ENCODE measurements around the gene BMP2K. TPM values are rescaled to one million over a fixed set of nuclear protein-coding genes. Genes with fewer than 3 reads are reported as not detected.

Gene BMP2K
- total RNA-seq, 2 donors from 2014 or later: 43.6 to 52.6 TPM

- no peaks in the 10 kb centered on the region for H3K36me3 ChIP-seq
- no peak for TF ChIP-seq CTCF (IDR thresholded peaks at IDR 0.05)
- no peak overlapping the region for H3K4me3 ChIP-seq
- no peaks in the 10 kb centered on the region for H3K9me3 ChIP-seq
- H3K27me3 ChIP-seq: no peaks in the 10 kb centered on the region
- H3K27ac ChIP-seq: no peak overlapping the region
- no peak for DNase-seq (ENCODE audit: low spot score)
- no peaks in the 10 kb centered on the region for H3K4me1 ChIP-seq
Observed at GRCh38 chr4:78953231-78953630, 177.1 kb downstream of the BMP2K start.

GRCh38 chr4:78953769-78954666 is 177.9 kb downstream of the BMP2K start:
- Histone ChIP-seq H3K4me1 (no peaks in the 10 kb centered on the region), H3K9me3 (no peaks in the 10 kb centered on the region), H3K36me3 (no peaks in the 10 kb centered on the region), H3K27ac (no peak overlapping the region), H3K4me3 (no peak overlapping the region), H3K27me3 (no peaks in the 10 kb centered on the region)
- DNase-seq (ENCODE audit: low spot score): no peak
- peak in 1 of 2 donors; percentile 64 for TF ChIP-seq CTCF (IDR thresholded peaks at IDR 0.05)

- Histone ChIP-seq H3K9me3 (no peaks in the 10 kb centered on the region), H3K4me3 (no peak overlapping the region), H3K36me3 (no peaks in the 10 kb centered on the region), H3K27me3 (no peaks in the 10 kb centered on the region), H3K27ac (no peak overlapping the region), H3K4me1 (no peaks in the 10 kb centered on the region)
- TF ChIP-seq CTCF (IDR thresholded peaks at IDR 0.05): no peak
- no peak for DNase-seq (ENCODE audit: low spot score)
Observed at GRCh38 chr4:78956975-78957374, 180.8 kb downstream of the BMP2K start.

DNA sequence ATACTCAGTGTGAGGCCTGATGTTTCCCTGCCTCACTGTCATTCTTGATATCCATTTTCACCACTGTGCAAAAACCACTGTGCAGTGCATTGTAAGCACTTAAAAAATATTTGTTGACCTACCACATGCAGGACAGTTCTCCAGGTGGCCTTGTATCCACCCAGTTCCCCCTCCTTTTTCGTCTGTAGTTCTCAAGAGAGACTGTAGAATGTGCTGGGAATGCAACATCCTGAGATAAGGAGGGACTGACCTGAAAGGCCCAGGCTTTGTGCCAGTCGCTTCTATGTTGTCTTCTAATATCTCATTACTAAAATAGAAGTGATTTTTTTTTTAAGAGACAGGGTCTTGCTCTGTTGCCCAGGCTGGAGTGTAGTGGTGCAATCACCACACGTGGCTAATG is 184.8 kb downstream of the BMP2K start:
- Histone ChIP-seq H3K27me3 (no peaks in the 10 kb centered on the region), H3K4me1 (no peaks in the 10 kb centered on the region), H3K27ac (no peak overlapping the region), H3K9me3 (no peaks in the 10 kb centered on the region), H3K36me3 (no peaks in the 10 kb centered on the region), H3K4me3 (no peak overlapping the region)
- DNase-seq (ENCODE audit: low spot score): no peak
- TF ChIP-seq CTCF (IDR thresholded peaks at IDR 0.05): no peak

Small RNA genes lying within 50 kb of the gene (microRNA-seq; reads per million reads assigned to microRNA genes)
- gene MIR5096 (ENCODE audit: borderline number of aligned reads in 2 of 2, borderline replicate concordance in 1 of 2): 0 reads per million in 2 donors

Other genes with a start within 250 kb of the BMP2K start
- gene ANXA3, start 224.6 kb upstream of the BMP2K start, total RNA-seq: 10 to 100 TPM; 39.4 to 54.0 TPM
- gene PAQR3, start 163.1 kb downstream of the BMP2K start, total RNA-seq: 1 to 10 TPM; 8.3 to 8.4 TPM

Data from right atrium auricular region (tissue), 2 donors.